ENCODE data around the gene GCDH. TPM values are rescaled to one million over a fixed set of nuclear protein-coding genes. Genes with fewer than 3 reads are reported as not detected.

GCDH gene
- total and polyA plus RNA-seq, 2 of the 8 experiments (the other 6 are each of a cell fraction or from before 2014, with no cell fraction given), result 67.3 to 89.4 TPM

- TF ChIP-seq BACH1 (IDR thresholded peaks at IDR 0.05; ENCODE audit: low read length), result no peak
- TF ChIP-seq SUZ12 (IDR thresholded peaks at IDR 0.05; ENCODE audit: low read length), result no peak
- TF ChIP-seq RFX5 (IDR thresholded peaks at IDR 0.05; ENCODE audit: borderline replicate concordance, low read depth, low read length), result no peak
- peak; percentile 67 for TF ChIP-seq ASH2L (IDR thresholded peaks at IDR 0.05; ENCODE audit: low read length)
- peak; percentile 98 for TF ChIP-seq POLR2AphosphoS5 (IDR thresholded peaks at IDR 0.05; ENCODE audit: low read depth, low read length)
- TF ChIP-seq KDM1A (IDR thresholded peaks at IDR 0.05; ENCODE audit: borderline replicate concordance, low read length), result no peak
- TF ChIP-seq BCL11A (IDR thresholded peaks at IDR 0.05; ENCODE audit: low read depth in 2 of 2, low read length in 2 of 2), result no peak
- no peak for TF ChIP-seq TAF7 (optimal IDR thresholded peaks at IDR 0.05; ENCODE audit: borderline replicate concordance, low read depth, low read length)
- peak; percentile 77 for TF ChIP-seq SIX5 (IDR thresholded peaks at IDR 0.05; ENCODE audit: low read depth, low read length)
- no peak for TF ChIP-seq KDM4A (IDR thresholded peaks at IDR 0.05; ENCODE audit: low read depth, low read length, severe bottlenecking)
- peak; percentile 58; the same call in 1 of the 2 replicates for TF ChIP-seq CREB1 (IDR thresholded peaks at IDR 0.05)
- TF ChIP-seq NANOG (IDR thresholded peaks at IDR 0.05; ENCODE audit: insufficient read depth, low read depth, low read length, poor library complexity, severe bottlenecking), result no peak
- TF ChIP-seq JUN (IDR thresholded peaks at IDR 0.05; ENCODE audit: low read depth, low read length), result no peak
- TF ChIP-seq RAD21 (IDR thresholded peaks at IDR 0.05 in 1 of 2, conservative IDR thresholded peaks at IDR 0.05 in 1 of 2; ENCODE audit: low read depth in 2 of 2, low read length in 2 of 2), result no peak; a peak in 1 of 4 replicates
- TF ChIP-seq, protein P1, sequence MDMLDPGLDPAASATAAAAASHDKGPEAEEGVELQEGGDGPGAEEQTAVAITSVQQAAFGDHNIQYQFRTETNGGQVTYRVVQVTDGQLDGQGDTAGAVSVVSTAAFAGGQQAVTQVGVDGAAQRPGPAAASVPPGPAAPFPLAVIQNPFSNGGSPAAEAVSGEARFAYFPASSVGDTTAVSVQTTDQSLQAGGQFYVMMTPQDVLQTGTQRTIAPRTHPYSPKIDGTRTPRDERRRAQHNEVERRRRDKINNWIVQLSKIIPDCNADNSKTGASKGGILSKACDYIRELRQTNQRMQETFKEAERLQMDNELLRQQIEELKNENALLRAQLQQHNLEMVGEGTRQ (IDR thresholded peaks at IDR 0.05; ENCODE audit: low read length), result no peak; the same call in 1 of the 2 replicates
- no peak for TF ChIP-seq SP1 (IDR thresholded peaks at IDR 0.05; ENCODE audit: low read depth, low read length)
- TF ChIP-seq KDM5A (IDR thresholded peaks at IDR 0.05; ENCODE audit: low read length), result peak; percentile 72
- no peak for TF ChIP-seq TEAD4 (IDR thresholded peaks at IDR 0.05; ENCODE audit: low read depth, low read length)
- TF ChIP-seq, protein P2, sequence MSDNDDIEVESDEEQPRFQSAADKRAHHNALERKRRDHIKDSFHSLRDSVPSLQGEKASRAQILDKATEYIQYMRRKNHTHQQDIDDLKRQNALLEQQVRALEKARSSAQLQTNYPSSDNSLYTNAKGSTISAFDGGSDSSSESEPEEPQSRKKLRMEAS (IDR thresholded peaks at IDR 0.05), result peak; percentile 68; the same call in 1 of the 2 replicates
- no peak for TF ChIP-seq CBX8 (IDR thresholded peaks at IDR 0.05; ENCODE audit: borderline replicate concordance, low read depth, low read length)
These were observed 42.5 kb downstream of the GCDH start, which contains the start of gene FARSA (continued) for GRCh38 chr19:12933287-12934072.
